GM12865 (cell line): ENCODE data around the gene NPIPB6.

ENCODE experiments used
- DNase-seq: peaks from one replicate; pipeline ENCODE4 v3.0.0; 2010; ENCODE audit warnings: low read depth
- H3K4me3 ChIP-seq: 2 replicates; pipeline ENCODE4 v1.5.1; 2011; ENCODE audit warnings: mild to moderate bottlenecking, low read depth, low read length, control low read depth
- CTCF ChIP-seq: IDR thresholded peaks from 2 replicates; pipeline ENCODE4 v1.5.1; 2011; ENCODE audit warnings: low read length, control low read depth, low read depth, inconsistent platforms; ENCODE audit not compliant: insufficient read depth; ENCODE audit errors: missing control alignments

Gene NPIPB6

GRCh38 chr16:28303132-28303531 is 60.2 kb downstream of the NPIPB6 start:
- TF ChIP-seq CTCF, result no peak
- DNase-seq, result no peak
- no peak overlapping the region for H3K4me3 ChIP-seq

GRCh38 chr16:28301620-28302019 is 61.7 kb downstream of the NPIPB6 start:
- TF ChIP-seq CTCF, result no peak
- DNase-seq, result no peak
- no peak overlapping the region for H3K4me3 ChIP-seq

- no peak for TF ChIP-seq CTCF
- no peak overlapping the region for H3K4me3 ChIP-seq
- no peak for DNase-seq
Measured at GRCh38 chr16:28301154-28301553, 62.2 kb downstream of the NPIPB6 start.

GRCh38 chr16:28300327-28300726 is 63.0 kb downstream of the NPIPB6 start:
- no peak for DNase-seq
- no peak overlapping the region for H3K4me3 ChIP-seq
- no peak for TF ChIP-seq CTCF

GRCh38 chr16:28298511-28298878 is 64.8 kb downstream of the NPIPB6 start:
- H3K4me3 ChIP-seq, result no peak overlapping the region
- TF ChIP-seq CTCF, result no peak
- no peak for DNase-seq

GRCh38 chr16:28297784-28298510 is 65.4 kb downstream of the NPIPB6 start:
- no peak for TF ChIP-seq CTCF
- H3K4me3 ChIP-seq, result no peak overlapping the region
- DNase-seq, result no peak

- no peak for DNase-seq
- no peak for TF ChIP-seq CTCF
Measured at GRCh38 chr16:28297308-28297707, 66.0 kb downstream of the NPIPB6 start.

More at GRCh38 chr16:28297308-28297707, 66.0 kb downstream of the NPIPB6 start:
- no peak overlapping the region for H3K4me3 ChIP-seq
